ENCODE results near the gene USP17L27. TPM values are rescaled to one million over a fixed set of nuclear protein-coding genes. Genes with fewer than 3 reads are reported as not detected.
A peak's percentile ranks its signal among the peaks of the same experiment; 100 is the strongest.
"Not testable (repeated sequence)": the region's sequence is repeated elsewhere in the genome, so short reads cannot be mapped to it uniquely, and the experiment has no call there.

The USP17L27 gene
- total and polyA plus RNA-seq, 7 donors = not detected

- TF ChIP-seq, protein P1, sequence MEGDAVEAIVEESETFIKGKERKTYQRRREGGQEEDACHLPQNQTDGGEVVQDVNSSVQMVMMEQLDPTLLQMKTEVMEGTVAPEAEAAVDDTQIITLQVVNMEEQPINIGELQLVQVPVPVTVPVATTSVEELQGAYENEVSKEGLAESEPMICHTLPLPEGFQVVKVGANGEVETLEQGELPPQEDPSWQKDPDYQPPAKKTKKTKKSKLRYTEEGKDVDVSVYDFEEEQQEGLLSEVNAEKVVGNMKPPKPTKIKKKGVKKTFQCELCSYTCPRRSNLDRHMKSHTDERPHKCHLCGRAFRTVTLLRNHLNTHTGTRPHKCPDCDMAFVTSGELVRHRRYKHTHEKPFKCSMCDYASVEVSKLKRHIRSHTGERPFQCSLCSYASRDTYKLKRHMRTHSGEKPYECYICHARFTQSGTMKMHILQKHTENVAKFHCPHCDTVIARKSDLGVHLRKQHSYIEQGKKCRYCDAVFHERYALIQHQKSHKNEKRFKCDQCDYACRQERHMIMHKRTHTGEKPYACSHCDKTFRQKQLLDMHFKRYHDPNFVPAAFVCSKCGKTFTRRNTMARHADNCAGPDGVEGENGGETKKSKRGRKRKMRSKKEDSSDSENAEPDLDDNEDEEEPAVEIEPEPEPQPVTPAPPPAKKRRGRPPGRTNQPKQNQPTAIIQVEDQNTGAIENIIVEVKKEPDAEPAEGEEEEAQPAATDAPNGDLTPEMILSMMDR (IDR thresholded peaks at IDR 0.05) = peak in 2 of 4 experiments; percentile 39 to 58
- 21 to 25% methylated on average over 36 of the region's 36 CpGs for WGBS, 2 donors
- H3K27ac ChIP-seq; intact Hi-C loops (cut with DNase I); H3K36me3 ChIP-seq; H3K9me3 ChIP-seq; H3K27me3 ChIP-seq; H3K4me1 ChIP-seq: not testable (repeated sequence)
- peak overlapping the region in 3 of 4 donors; percentile 40 to 49 (median 48) for H3K4me3 ChIP-seq
- peak; percentile 74 for DNase-seq
Measured at GRCh38 chr4:9381012-9381534, 37.1 kb downstream of the USP17L27 start.

DNA sequence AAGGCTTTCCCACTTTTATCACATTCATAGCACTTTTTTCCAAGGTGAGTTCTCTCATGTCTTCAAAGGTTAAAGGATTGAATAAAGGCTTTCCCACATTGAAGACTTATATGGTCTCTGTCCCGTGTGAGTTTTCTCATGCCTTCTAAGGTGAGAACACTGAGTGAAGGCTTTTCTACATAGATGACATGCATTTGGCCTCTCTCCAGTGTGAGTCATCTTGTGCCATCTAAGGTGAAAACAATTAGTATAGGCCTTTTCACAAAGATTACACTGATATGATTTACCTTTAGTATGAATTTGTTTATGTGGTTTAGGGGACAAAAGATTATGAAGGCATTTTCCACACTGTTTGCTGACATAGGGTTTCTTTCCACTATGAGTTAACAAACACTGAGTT lies 40.2 kb downstream of the USP17L27 start:
- H3K27ac ChIP-seq = no peak overlapping the region
- no peaks in the 10 kb centered on the region for H3K27me3 ChIP-seq
- DNase-seq = no peak
- no peak overlapping the region for H3K4me3 ChIP-seq
- H3K9me3 ChIP-seq = no peaks in the 10 kb centered on the region
- TF ChIP-seq POLR2AphosphoS5 (IDR thresholded peaks at IDR 0.05) = no peak
- no peak for TF ChIP-seq POLR2A (IDR thresholded peaks at IDR 0.05)
- TF ChIP-seq, protein P1 (IDR thresholded peaks at IDR 0.05) = no peak
- WGBS, 2 donors = 41 to 78% methylated on average over 1 of the region's 1 CpG
- intact Hi-C loops (cut with DNase I) = no loop called here
- no peaks in the 10 kb centered on the region for H3K4me1 ChIP-seq
- H3K36me3 ChIP-seq = no peaks in the 10 kb centered on the region

DNA sequence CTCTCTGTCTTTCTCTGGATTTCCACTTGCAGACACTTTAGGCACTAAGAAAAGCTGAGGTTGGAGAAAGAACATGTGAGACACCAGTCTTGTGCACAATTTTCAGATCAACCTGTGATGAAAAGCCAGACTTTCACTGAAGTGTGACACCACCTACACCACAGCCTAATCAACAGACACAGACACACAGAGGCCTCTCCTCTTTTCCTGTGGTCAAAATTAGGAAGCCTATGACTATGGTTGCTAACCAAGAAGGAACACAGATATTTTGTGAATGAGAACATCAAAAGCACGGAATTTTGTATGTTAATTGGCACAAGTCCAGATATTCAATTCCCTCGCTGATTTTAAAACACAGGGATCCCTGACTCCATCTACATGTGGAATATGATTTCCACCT lies 45.1 kb downstream of the USP17L27 start:
- H3K36me3 ChIP-seq; H3K4me3 ChIP-seq; H3K27ac ChIP-seq; H3K27me3 ChIP-seq; intact Hi-C loops (cut with DNase I); H3K4me1 ChIP-seq; H3K9me3 ChIP-seq; DNase-seq: not testable (repeated sequence)
- WGBS, 2 donors = 38 to 60% methylated on average over 2 of the region's 2 CpGs

Other genes with a start within 250 kb of the USP17L27 start
- gene FAM90A26, start 173.7 kb upstream of the USP17L27 start, total RNA-seq = not detected
- not detected for gene FAM90A26, start 173.7 kb upstream of the USP17L27 start, polyA plus RNA-seq
- not detected for gene USP17L10, start 133.5 kb upstream of the USP17L27 start, total RNA-seq
- gene USP17L10, start 133.5 kb upstream of the USP17L27 start, polyA plus RNA-seq = not detected
- gene USP17L11, start 128.7 kb upstream of the USP17L27 start, total RNA-seq = not detected
- not detected for gene USP17L11, start 128.7 kb upstream of the USP17L27 start, polyA plus RNA-seq
- not detected for gene USP17L12, start 124.0 kb upstream of the USP17L27 start, total RNA-seq
- not detected for gene USP17L12, start 124.0 kb upstream of the USP17L27 start, polyA plus RNA-seq
- not detected for gene USP17L13, start 119.3 kb upstream of the USP17L27 start, total RNA-seq
- gene USP17L13, start 119.3 kb upstream of the USP17L27 start, polyA plus RNA-seq = not detected
- gene USP17L15, start 109.8 kb upstream of the USP17L27 start, total RNA-seq = not detected
- gene USP17L15, start 109.8 kb upstream of the USP17L27 start, polyA plus RNA-seq = not detected
- not detected for gene USP17L17, start 100.3 kb upstream of the USP17L27 start, total RNA-seq
- not detected for gene USP17L17, start 100.3 kb upstream of the USP17L27 start, polyA plus RNA-seq
- gene USP17L18, start 95.5 kb upstream of the USP17L27 start, total RNA-seq = not detected
- gene USP17L18, start 95.5 kb upstream of the USP17L27 start, polyA plus RNA-seq = not detected
- gene USP17L19, start 90.8 kb upstream of the USP17L27 start, total RNA-seq = not detected
- gene USP17L19, start 90.8 kb upstream of the USP17L27 start, polyA plus RNA-seq = not detected
- gene USP17L20, start 86.0 kb upstream of the USP17L27 start, total RNA-seq = not detected
- gene USP17L20, start 86.0 kb upstream of the USP17L27 start, polyA plus RNA-seq = not detected
- not detected for gene USP17L21, start 81.3 kb upstream of the USP17L27 start, total RNA-seq
- gene USP17L21, start 81.3 kb upstream of the USP17L27 start, polyA plus RNA-seq = not detected
- not detected for gene USP17L22, start 76.5 kb upstream of the USP17L27 start, total RNA-seq
- gene USP17L22, start 76.5 kb upstream of the USP17L27 start, polyA plus RNA-seq = not detected
- not detected for gene USP17L24, start 19.0 kb upstream of the USP17L27 start, total RNA-seq
- gene USP17L24, start 19.0 kb upstream of the USP17L27 start, polyA plus RNA-seq = not detected
- not detected for gene USP17L25, start 14.2 kb upstream of the USP17L27 start, total RNA-seq
- not detected for gene USP17L25, start 14.2 kb upstream of the USP17L27 start, polyA plus RNA-seq
- not detected for gene USP17L26, start 9.5 kb upstream of the USP17L27 start, total RNA-seq
- gene USP17L26, start 9.5 kb upstream of the USP17L27 start, polyA plus RNA-seq = not detected
- gene USP17L5, start 4.7 kb upstream of the USP17L27 start, total RNA-seq = not detected
- not detected for gene USP17L5, start 4.7 kb upstream of the USP17L27 start, polyA plus RNA-seq
- not detected for gene USP17L28, start 4.7 kb downstream of the USP17L27 start, total RNA-seq
- gene USP17L28, start 4.7 kb downstream of the USP17L27 start, polyA plus RNA-seq = not detected
- not detected for gene USP17L29, start 9.5 kb downstream of the USP17L27 start, total RNA-seq
- gene USP17L29, start 9.5 kb downstream of the USP17L27 start, polyA plus RNA-seq = not detected
- not detected for gene USP17L30, start 19.0 kb downstream of the USP17L27 start, total RNA-seq
- gene USP17L30, start 19.0 kb downstream of the USP17L27 start, polyA plus RNA-seq = not detected
- gene DEFB131A, start 100.3 kb downstream of the USP17L27 start, total RNA-seq = not detected
- not detected for gene DEFB131A, start 100.3 kb downstream of the USP17L27 start, polyA plus RNA-seq

Data from sigmoid colon (tissue), 7 donors.